HG02610 (cell line): ENCODE data around the gene ODAD2.
"Not testable (repeated sequence)": the region's sequence is repeated elsewhere in the genome, so short reads cannot be mapped to it uniquely, and the experiment has no call there.

Experiments
- ATAC-seq: cut with Tn5 transposase; IDR thresholded peaks from one replicate; pipeline ENCODE4 v1.9.1; 2021; ENCODE audit warnings: mild to moderate bottlenecking, moderate library complexity; ENCODE audit not compliant: unreplicated experiment

ODAD2 gene

GRCh38 chr10:27969931-27970330 lies 28.9 kb downstream of the ODAD2 start:
- not testable (repeated sequence) for ATAC-seq

- ATAC-seq: no peak
Measured at GRCh38 chr10:27959093-27959715, 39.7 kb downstream of the ODAD2 start.

- ATAC-seq: peak; percentile 68
Measured at GRCh38 chr10:27958383-27958782, 40.5 kb downstream of the ODAD2 start.

GRCh38 chr10:27950242-27950564 lies 48.7 kb downstream of the ODAD2 start:
- ATAC-seq: no peak

- no peak for ATAC-seq
Measured at GRCh38 chr10:27949528-27950241, 49.2 kb downstream of the ODAD2 start.

GRCh38 chr10:27948186-27948585 lies 50.7 kb downstream of the ODAD2 start:
- no peak for ATAC-seq

GRCh38 chr10:27947540-27947939 lies 51.3 kb downstream of the ODAD2 start:
- no peak for ATAC-seq

- no peak for ATAC-seq
Measured at GRCh38 chr10:27944005-27944404, 54.9 kb downstream of the ODAD2 start.

- no peak for ATAC-seq
Measured at GRCh38 chr10:27914888-27915287, 84.0 kb downstream of the ODAD2 start.

- ATAC-seq: no peak
Measured at GRCh38 chr10:27912231-27912630, 86.6 kb downstream of the ODAD2 start.

GRCh38 chr10:27911539-27911938 lies 87.3 kb downstream of the ODAD2 start:
- ATAC-seq: no peak

- ATAC-seq: no peak
Measured at GRCh38 chr10:27911011-27911410, 87.9 kb downstream of the ODAD2 start.

GRCh38 chr10:27908231-27908630 lies 90.6 kb downstream of the ODAD2 start:
- ATAC-seq: no peak

GRCh38 chr10:27899485-27899884 lies 99.4 kb downstream of the ODAD2 start:
- not testable (repeated sequence) for ATAC-seq

- ATAC-seq: no peak
Measured at GRCh38 chr10:27899058-27899457, 99.8 kb downstream of the ODAD2 start.

GRCh38 chr10:27893358-27893954 lies 105.4 kb downstream of the ODAD2 start:
- ATAC-seq: no peak

GRCh38 chr10:27890971-27891370 lies 107.9 kb downstream of the ODAD2 start:
- no peak for ATAC-seq

- no peak for ATAC-seq
Measured at GRCh38 chr10:27889518-27889917, 109.4 kb downstream of the ODAD2 start.

GRCh38 chr10:27884185-27884641 lies 114.7 kb downstream of the ODAD2 start:
- no peak for ATAC-seq

- ATAC-seq: no peak
Measured at GRCh38 chr10:27878281-27878680, 120.6 kb downstream of the ODAD2 start.

- ATAC-seq: no peak
Measured at GRCh38 chr10:27865221-27865635, 133.7 kb downstream of the ODAD2 start.

GRCh38 chr10:27861781-27862180 lies 137.1 kb downstream of the ODAD2 start:
- ATAC-seq: no peak
